Thoracic aorta (tissue), 2 donors: ENCODE data around the gene JMJD8. TPM values are rescaled to one million over a fixed set of nuclear protein-coding genes. Genes with fewer than 3 reads are reported as not detected.

Experiments
- ATAC-seq: fragments of 150-250 bp; one replicate; pipeline ENCODE4 v1.8.0; 2017; ENCODE audit warnings: low read depth; ENCODE audit not compliant: insufficient number of reproducible peaks, low FRiP score
- DNase-seq: peaks from one replicate; pipeline ENCODE4 v3.0.0-alpha.2; 2020; ENCODE audit warnings: low spot score
- H3K27ac ChIP-seq, 2 donors: fragments of 200-600 bp; sonication (generic); 1 replicate in 1 of 2; 2 replicates in 1 of 2; pipeline ENCODE4 v1.5.1; 2016; ENCODE audit warnings: mild to moderate bottlenecking in 2 of 2, moderate library complexity in 2 of 2
- H3K27me3 ChIP-seq: fragments of 200-600 bp; sonication (generic); replicated peaks from 2 replicates; pipeline ENCODE4 v1.6.0; 2016; ENCODE audit warnings: mild to moderate bottlenecking; ENCODE audit not compliant: insufficient read depth
- H3K36me3 ChIP-seq: fragments of 200-600 bp; sonication (generic); one replicate; pipeline ENCODE4 v1.5.1; 2016
- H3K4me1 ChIP-seq, 2 donors: fragments of 200-600 bp; sonication (generic); 1 replicate in 1 of 2; 2 replicates in 1 of 2; pipeline versions ENCODE4 v1.5.1 to v1.6.0; 2016; ENCODE audit warnings: low read depth in 2 of 2, mild to moderate bottlenecking in 1 of 2; ENCODE audit not compliant: control insufficient read depth in 1 of 2
- H3K4me3 ChIP-seq: fragments of 200-600 bp; sonication (generic); 2 replicates; pipeline ENCODE4 v1.5.1; 2016; ENCODE audit warnings: mild to moderate bottlenecking
- H3K9me3 ChIP-seq: fragments of 200-600 bp; sonication (generic); 2 replicates; pipeline ENCODE4 v1.5.1; 2016
- CTCF ChIP-seq: fragments of 200-600 bp; sonication (generic); IDR thresholded peaks from one replicate; pipeline ENCODE4 v1.5.1; 2019; ENCODE audit warnings: antibody characterized with exemption
- total RNA-seq, 2 donors: library from RNA; depleted of rRNA; stranded (reverse); fragments of >200 nt; gene quantifications; one replicate each; pipeline versions ENCODE4 v1.1.0 to v1.2.3, GENCODE V29; 2016

The JMJD8 gene
- total RNA-seq, 2 donors from 2014 or later: 98.7 to 128 TPM

- no peak for ATAC-seq
- no peak for TF ChIP-seq CTCF
- H3K4me1 ChIP-seq: peaks cover 16 to 32% of the 10 kb centered on the region in 2 donors
- H3K9me3 ChIP-seq: no peaks in the 10 kb centered on the region
- H3K27me3 ChIP-seq: no peaks in the 10 kb centered on the region
- peaks cover 17% of the 10 kb centered on the region for H3K36me3 ChIP-seq
- no peak overlapping the region for H3K4me3 ChIP-seq
- H3K27ac ChIP-seq: no peak overlapping the region
- no peak for DNase-seq
These were observed 7.6 kb downstream of the JMJD8 start for GRCh38 chr16:676565-676902.

- H3K9me3 ChIP-seq: no peaks in the 10 kb centered on the region
- no peaks in the 10 kb centered on the region for H3K27me3 ChIP-seq
- no peak overlapping the region for H3K27ac ChIP-seq
- TF ChIP-seq CTCF: no peak
- H3K4me1 ChIP-seq: peaks cover 11 to 26% of the 10 kb centered on the region in 2 donors
- ATAC-seq (no peak), DNase-seq (no peak)
- peak overlapping the region; percentile 68 for H3K4me3 ChIP-seq
- peaks cover 20% of the 10 kb centered on the region for H3K36me3 ChIP-seq
These were observed 8.1 kb downstream of the JMJD8 start for GRCh38 chr16:675884-676564.

- peak within 1 kb of the TSS in 1 of 2 donors; percentile 16 for H3K27ac ChIP-seq
- no peak for DNase-seq
- no peak for ATAC-seq
- peaks cover 28% of the 10 kb centered on the region for H3K36me3 ChIP-seq
- H3K4me1 ChIP-seq: peaks cover 8 to 20% of the 10 kb centered on the region in 2 donors
- H3K9me3 ChIP-seq: no peaks in the 10 kb centered on the region
- no peak for TF ChIP-seq CTCF
- H3K27me3 ChIP-seq: no peaks in the 10 kb centered on the region
- H3K4me3 ChIP-seq: peak within 1 kb of the TSS; percentile 68
These were observed 8.9 kb downstream of the JMJD8 start, which contains the start of gene RHBDL1 for GRCh38 chr16:674968-675883. Gene RHBDL1, plus strand, starts transcription at chr16:675671. Its CDS starts 120 bp downstream, at chr16:675791.

GRCh38 chr16:674214-674881 lies 9.8 kb downstream of the JMJD8 start:
- Histone ChIP-seq H3K27ac (no peak overlapping the region), H3K4me1 (peaks cover 8 to 24% of the 10 kb centered on the region in 2 donors), H3K36me3 (peaks cover 35% of the 10 kb centered on the region), H3K9me3 (no peaks in the 10 kb centered on the region), H3K27me3 (no peaks in the 10 kb centered on the region), H3K4me3 (no peak overlapping the region)
- DNase-seq (no peak), ATAC-seq (no peak)
- no peak for TF ChIP-seq CTCF
